Measurements from ENCODE around the gene CXCL3.

DNA sequence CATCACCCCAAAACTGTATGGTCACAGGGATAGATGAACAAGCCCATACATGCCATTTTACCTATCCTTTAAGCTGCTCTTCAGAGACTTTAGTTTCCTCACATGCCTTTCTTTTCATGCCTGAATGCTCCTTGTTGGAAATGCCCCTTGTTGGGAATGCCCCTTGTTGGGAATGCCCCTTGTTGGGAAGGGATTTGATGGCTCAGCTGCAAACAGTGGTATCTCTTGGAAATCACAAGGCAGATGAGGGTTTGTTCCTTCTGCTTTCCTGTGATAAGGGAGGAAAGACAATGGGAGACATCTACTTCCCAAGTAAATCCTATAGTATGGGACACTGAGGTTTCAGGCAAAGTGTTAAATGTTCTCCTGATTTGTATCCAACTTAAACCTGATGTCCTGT lies 49.0 kb upstream of the CXCL3 start:
- TF ChIP-seq SIN3A (IDR thresholded peaks at IDR 0.05; ENCODE audit: borderline replicate concordance, insufficient read depth, low read length) (no peak), TAF1 (IDR thresholded peaks at IDR 0.05; ENCODE audit: borderline replicate concordance, insufficient read depth, low read length) (no peak), POLR2AphosphoS5 (IDR thresholded peaks at IDR 0.05; ENCODE audit: low read depth, low read length) (no peak), FOXP2 (optimal IDR thresholded peaks at IDR 0.05; ENCODE audit: borderline replicate concordance, extremely low read depth, extremely low read length, insufficient read depth) (no peak)
- TF ChIP-seq, protein P1, sequence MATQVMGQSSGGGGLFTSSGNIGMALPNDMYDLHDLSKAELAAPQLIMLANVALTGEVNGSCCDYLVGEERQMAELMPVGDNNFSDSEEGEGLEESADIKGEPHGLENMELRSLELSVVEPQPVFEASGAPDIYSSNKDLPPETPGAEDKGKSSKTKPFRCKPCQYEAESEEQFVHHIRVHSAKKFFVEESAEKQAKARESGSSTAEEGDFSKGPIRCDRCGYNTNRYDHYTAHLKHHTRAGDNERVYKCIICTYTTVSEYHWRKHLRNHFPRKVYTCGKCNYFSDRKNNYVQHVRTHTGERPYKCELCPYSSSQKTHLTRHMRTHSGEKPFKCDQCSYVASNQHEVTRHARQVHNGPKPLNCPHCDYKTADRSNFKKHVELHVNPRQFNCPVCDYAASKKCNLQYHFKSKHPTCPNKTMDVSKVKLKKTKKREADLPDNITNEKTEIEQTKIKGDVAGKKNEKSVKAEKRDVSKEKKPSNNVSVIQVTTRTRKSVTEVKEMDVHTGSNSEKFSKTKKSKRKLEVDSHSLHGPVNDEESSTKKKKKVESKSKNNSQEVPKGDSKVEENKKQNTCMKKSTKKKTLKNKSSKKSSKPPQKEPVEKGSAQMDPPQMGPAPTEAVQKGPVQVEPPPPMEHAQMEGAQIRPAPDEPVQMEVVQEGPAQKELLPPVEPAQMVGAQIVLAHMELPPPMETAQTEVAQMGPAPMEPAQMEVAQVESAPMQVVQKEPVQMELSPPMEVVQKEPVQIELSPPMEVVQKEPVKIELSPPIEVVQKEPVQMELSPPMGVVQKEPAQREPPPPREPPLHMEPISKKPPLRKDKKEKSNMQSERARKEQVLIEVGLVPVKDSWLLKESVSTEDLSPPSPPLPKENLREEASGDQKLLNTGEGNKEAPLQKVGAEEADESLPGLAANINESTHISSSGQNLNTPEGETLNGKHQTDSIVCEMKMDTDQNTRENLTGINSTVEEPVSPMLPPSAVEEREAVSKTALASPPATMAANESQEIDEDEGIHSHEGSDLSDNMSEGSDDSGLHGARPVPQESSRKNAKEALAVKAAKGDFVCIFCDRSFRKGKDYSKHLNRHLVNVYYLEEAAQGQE (IDR thresholded peaks at IDR 0.05; ENCODE audit: insufficient read depth in 1 of 2, low read depth in 2 of 2, low read length in 2 of 2), result no peak
